ENCODE data around the gene SH3PXD2B.
A peak's percentile ranks its signal among the peaks of the same experiment; 100 is the strongest.
"Not testable (repeated sequence)": the region's sequence is repeated elsewhere in the genome, so short reads cannot be mapped to it uniquely, and the experiment has no call there.

The SH3PXD2B gene

GRCh38 chr5:172325452-172325851, 128.9 kb downstream of the SH3PXD2B start:
- DNase-seq: no peak

- DNase-seq: peak; percentile 45
Measured at GRCh38 chr5:172322028-172322965, 132.0 kb downstream of the SH3PXD2B start.

DNA sequence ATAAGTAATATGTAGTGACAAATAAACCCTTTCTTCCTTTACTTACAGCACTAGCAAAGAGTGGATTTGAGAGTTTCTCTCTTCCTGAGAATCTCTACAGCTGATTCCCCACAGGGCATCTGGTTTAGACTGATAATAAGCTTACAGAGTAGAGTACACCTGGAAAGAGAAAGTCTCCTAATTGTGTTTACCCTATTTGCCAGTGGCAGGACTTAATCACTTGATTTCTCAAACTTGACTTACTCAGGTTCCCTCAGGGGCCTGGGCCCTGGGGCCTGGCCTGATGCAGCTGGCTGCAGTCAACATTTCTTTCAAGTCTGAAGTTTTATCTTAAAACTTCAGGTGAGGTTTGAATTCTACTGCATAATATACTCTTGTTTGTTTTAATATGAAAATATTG, 132.7 kb downstream of the SH3PXD2B start:
- DNase-seq: no peak

GRCh38 chr5:172319708-172320441, 134.4 kb downstream of the SH3PXD2B start:
- DNase-seq: no peak

DNA sequence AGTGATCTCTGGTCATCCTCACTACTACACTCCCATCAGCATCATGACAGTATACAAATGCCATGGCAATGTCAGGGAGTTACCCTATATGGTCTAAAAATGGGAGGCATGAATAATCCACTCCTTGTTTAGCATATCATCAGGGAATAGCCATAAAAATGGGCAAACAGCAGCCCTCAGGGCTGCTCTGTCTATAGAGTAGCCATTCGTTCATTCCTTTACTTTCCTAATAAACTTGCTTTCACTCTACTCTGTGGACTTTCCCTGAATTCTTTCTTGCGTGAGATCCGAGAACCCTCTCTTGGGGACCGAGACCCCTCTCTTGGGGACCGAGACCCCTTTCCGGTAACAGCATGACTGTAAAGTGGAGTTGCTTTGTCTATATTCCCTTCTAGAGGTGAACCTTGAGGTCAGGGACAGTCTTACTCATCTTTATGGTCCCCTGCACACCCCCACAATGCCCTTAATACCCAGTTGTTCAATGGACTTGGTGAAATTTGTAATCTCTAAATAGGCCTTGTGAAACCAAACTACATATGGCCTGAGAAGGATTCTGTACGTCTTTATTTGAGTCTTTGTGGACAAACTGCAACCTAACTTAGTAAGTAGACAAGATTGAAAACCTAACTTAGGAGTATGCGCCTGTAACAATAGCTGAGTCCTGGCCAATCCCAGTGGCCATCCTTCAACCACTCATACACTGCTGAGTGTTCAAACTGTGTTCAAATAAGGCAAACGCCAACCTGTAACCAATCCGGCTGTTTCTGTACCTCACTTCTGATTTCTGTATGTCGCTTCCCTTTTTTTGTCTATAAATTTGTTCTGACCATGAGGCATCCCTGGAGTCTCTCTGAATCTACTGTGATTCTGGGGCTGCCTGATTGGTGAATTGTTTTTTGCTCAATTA, 138.5 kb downstream of the SH3PXD2B start:
- no peak for DNase-seq

GRCh38 chr5:172313915-172314314, 140.4 kb downstream of the SH3PXD2B start:
- DNase-seq: no peak

DNA sequence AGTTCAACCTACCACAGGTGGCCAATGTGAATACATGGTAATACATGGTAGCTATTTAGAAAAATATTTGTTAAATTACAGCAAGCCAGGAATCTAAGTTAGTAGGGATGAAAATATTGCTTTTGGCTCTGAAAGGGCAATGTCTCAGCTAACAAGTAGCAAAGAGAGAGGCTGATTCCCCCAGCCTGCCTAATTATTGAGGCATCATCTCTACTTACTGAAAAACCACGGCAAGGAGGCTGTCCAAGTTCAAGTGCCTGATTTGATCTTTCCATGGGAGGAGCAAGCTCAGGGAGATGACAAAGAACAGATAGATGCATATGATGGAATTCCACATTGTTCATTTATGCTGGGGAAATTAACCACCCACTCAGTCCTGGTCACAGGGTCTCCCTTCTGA, 142.0 kb downstream of the SH3PXD2B start:
- DNase-seq: no peak

- DNase-seq: no peak
Measured at GRCh38 chr5:172311605-172312004, 142.7 kb downstream of the SH3PXD2B start.

GRCh38 chr5:172311026-172311425, 143.3 kb downstream of the SH3PXD2B start:
- DNase-seq: no peak

GRCh38 chr5:172305380-172305779, 148.9 kb downstream of the SH3PXD2B start:
- no peak for DNase-seq

DNA sequence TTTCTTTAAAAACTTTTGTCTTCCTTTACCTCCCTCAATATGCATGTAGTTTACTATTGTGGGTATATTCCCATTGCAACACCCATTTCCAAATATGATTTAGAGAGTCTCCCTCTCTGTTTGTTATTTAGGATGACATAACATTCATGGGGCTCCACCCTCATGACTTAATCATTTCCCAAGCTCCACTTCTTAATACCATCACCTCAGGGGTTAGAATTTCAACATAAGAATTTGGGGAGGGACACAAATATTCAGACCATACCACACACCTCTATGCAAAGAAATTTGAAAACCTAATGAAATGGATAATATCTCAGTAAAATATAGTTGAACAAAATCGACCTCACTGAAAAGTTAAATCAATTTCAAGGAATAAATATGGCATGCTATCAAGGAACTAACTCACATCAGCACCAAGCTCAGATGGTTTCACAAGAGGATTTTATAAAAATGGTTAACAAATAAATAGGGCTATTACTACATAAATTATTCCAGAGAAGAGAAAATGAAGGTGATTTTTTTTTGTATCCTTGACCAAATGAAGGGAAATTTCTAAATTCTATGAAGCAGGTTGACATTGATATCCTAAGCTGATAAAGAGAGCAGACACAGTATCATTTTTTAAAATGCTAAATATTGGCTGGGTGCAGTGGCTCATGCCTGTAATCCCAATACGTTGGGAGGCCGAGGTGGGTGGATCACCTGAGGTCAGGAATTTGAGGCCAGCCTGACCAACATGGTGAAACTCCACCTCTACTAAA, 150.6 kb downstream of the SH3PXD2B start:
- DNase-seq: no peak

DNA sequence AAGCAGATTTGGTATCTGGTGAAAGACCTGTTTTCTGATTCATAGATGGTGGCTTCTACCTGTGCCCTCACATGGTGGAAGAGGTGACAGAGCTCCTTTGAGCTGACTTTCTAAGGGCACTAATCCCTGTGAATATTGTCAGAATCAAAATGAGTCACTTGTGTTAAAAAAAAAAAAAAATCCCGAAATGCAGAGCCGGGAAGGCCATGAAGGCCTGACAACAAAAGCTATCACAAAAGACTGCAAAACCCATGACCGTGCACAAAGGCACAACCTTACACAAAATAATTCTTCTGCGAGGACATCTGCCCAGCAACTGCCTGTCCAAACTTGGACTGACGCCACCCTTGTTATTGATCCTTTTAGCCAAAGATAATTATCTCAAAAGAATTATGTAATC, 151.2 kb downstream of the SH3PXD2B start:
- DNase-seq: no peak

DNA sequence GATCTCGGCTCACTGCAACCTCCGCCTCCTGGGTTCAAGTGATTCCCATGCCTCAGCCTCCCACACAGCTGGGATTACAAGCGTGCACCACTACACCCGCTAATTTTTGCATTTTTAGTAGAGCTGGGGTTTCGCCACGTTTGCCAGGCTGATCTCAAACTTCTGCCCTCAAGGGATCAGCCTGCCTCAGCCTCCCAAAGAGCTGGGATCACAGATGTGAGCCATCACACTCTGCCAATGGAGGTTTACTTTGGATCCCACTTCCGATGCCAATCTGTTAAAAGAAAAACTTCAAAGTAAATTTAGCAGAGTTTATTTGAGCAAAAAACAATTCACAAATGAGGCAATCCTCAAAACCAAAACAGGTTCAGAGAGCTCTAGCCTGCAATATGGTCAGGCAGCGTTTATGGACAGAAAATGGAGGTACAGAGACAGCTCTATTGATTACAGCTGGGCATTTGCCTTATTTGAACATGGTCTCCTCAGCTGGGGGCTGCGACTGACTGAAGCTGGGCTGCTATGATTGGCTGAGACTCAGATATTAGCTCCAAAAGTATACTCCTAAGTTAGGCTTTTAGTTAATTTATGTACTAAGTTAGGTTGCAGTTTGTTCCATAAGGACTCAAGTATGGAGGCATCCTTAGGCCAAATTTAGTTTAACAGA, 152.1 kb downstream of the SH3PXD2B start:
- no peak for DNase-seq

DNA sequence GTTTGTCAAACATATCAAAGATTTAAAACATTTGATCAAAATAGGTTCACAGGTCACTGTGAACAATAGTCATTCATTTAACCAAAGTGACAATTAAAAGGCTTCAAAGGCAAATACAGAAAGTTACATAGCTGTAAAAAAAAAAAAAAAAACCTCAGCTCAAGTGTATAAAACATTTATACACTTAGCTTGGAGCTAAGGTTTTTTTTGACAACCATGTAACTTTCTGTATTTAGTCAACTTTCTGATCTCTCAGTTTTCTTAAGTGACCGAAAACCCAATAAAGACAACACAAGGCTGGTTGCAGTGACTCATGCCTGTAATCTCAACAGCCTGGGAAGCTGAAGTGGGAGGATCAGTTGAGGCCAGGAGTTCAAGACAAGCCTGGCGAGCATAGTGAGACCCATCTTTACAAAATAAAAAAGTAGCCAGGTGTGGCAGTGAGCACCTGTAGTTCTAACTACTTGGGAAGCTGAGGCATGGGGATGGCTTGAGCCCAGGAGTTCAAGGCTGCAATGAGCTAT, 154.3 kb downstream of the SH3PXD2B start:
- peak; percentile 22 for DNase-seq

DNA sequence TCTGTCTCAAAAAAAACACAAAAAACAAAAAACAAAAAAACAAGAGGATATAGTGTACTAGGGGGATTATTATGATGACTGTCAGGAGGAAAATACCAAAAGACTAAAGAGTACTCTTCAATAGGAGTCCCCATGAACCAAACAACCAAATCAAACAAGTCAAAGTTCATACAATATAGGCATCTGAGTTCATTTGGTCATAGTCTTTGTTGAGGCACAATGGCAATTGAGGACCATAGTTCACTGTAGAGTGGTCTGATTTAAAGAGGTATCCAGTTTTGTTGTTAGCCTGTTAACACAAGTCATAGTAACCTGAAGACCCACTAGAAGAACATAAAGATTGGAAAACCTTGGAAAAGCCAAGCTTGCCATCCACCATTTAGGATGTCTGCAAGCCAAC, 159.5 kb downstream of the SH3PXD2B start:
- no peak for DNase-seq

GRCh38 chr5:172293745-172294342, 160.5 kb downstream of the SH3PXD2B start:
- no peak for DNase-seq

DNA sequence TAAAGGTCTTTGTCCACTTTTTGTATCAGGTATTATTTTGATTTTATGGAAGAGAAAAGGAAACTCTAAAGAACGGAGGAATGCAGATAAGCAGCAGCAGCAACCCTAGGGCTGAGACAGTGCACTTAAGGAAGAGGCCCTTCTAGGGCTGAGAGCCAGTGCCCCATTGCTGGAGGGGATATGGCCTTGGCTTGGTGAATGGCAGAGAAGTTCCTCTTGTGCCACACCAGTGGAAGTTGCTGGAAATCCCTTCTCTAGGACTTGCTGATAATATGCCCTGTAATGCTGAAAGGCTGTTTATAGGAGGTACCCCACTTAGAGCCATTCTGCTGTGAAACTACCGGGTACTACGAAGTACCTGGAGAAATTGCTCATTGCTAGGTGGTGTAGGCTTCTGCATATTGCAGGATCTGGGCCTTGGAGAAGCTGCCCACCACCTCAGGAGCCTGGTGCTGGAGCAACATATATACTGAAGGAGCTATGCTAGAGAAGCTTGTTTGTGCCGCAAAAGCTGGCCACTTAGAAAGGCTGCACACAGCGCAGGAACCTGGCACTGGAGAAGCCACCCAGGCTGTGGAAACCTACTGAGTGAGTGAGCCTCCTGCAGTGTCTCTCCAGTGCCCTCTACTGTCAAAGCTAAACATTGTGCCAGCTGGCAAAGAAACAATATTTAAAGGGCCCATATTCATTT, 161.1 kb downstream of the SH3PXD2B start:
- DNase-seq: peak; percentile 82

DNA sequence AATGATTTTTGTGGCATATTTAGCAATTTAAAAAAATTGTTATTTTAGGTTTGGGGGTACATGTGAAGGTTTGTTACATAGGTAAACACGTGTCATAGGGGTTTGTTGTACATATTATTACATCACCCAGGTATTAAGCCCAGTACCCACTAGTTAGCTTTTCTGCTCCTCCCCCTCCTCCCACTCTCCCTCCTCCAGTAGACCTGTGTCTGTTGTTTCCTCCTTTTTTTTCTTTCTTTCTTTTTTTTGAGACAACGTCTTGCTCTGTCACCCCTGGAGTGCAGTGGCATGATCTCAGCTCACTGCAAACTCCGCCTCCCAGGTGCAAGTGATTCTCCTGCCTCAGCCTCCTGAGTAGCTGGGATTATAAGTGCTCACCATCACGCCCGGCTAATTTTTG, 162.5 kb downstream of the SH3PXD2B start:
- DNase-seq: not testable (repeated sequence)

DNA sequence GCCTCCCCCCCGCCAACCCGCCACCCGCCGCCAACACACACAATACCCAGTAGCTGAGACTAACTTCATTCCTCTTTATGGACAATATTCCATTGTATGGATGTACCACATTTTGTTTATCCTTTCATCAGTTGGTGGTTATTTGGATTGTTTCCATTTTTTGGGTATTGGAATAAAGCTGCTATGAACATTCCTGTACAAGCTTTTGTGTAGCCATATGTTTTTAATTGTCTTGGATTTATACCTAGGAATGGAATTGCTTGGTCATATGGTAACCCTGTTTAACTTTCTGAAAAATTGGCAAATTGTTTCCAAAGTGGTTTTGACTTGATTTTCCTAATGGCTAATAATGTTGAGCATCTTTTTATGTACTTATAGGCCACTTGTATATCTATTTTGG, 165.9 kb downstream of the SH3PXD2B start:
- no peak for DNase-seq

- not testable (repeated sequence) for DNase-seq
Measured at GRCh38 chr5:172287140-172287539, 167.2 kb downstream of the SH3PXD2B start.

Measured in kidney glomerular epithelial cell (primary cell).